EH (cell line): ENCODE data around the gene NSMF.

Source experiments
- DNase-seq: peaks from one replicate; pipeline ENCODE4 v3.0.0-alpha.2; 2015; ENCODE audit warnings: low read depth

NSMF gene

GRCh38 chr9:137447722-137448601 is 11.2 kb downstream of the NSMF start:
- no peak for DNase-seq

- peak; percentile 36 for DNase-seq
These were observed 12.2 kb downstream of the NSMF start for GRCh38 chr9:137446851-137447471.

- DNase-seq, result no peak
These were observed 13.2 kb downstream of the NSMF start for GRCh38 chr9:137445930-137446431.

- DNase-seq, result peak; percentile 80
These were observed 13.8 kb downstream of the NSMF start for GRCh38 chr9:137445275-137445807.

- DNase-seq, result no peak
These were observed 14.9 kb downstream of the NSMF start for GRCh38 chr9:137444106-137444790.

GRCh38 chr9:137441935-137442321 is 17.2 kb downstream of the NSMF start:
- DNase-seq, result no peak

GRCh38 chr9:137441289-137441934 is 17.7 kb downstream of the NSMF start, which contains the start of gene ENTPD8:
TSS of gene ENTPD8 (minus strand) at chr9:137441357. CDS start at chr9:137438285, 3,072 bp downstream.
- no peak for DNase-seq

GRCh38 chr9:137439158-137439714 is 19.9 kb downstream of the NSMF start:
- no peak for DNase-seq

- no peak for DNase-seq
These were observed 20.5 kb downstream of the NSMF start for GRCh38 chr9:137438591-137439157.

GRCh38 chr9:137437691-137438590 is 21.2 kb downstream of the NSMF start:
- no peak for DNase-seq

- DNase-seq, result no peak
These were observed 22.2 kb downstream of the NSMF start for GRCh38 chr9:137436761-137437600.

GRCh38 chr9:137435980-137436760 is 23.0 kb downstream of the NSMF start:
- DNase-seq, result peak; percentile 86

GRCh38 chr9:137435381-137435891 is 23.7 kb downstream of the NSMF start:
- no peak for DNase-seq

- no peak for DNase-seq
These were observed 24.4 kb downstream of the NSMF start for GRCh38 chr9:137434498-137435380.

- DNase-seq, result no peak
These were observed 25.2 kb downstream of the NSMF start for GRCh38 chr9:137433916-137434431.

- DNase-seq, result no peak
These were observed 25.7 kb downstream of the NSMF start for GRCh38 chr9:137433349-137433915.
